ENCODE results near the gene MTIF3.

MTIF3 gene

GRCh38 chr13:27449936-27450828, at the start of gene MTIF3:
Gene MTIF3, minus strand, starts transcription at chr13:27450564. Its CDS starts 10,116 bp downstream, at chr13:27440448.
- DNase-seq, result peak; percentile 97

- DNase-seq, result no peak
These were observed 47.3 kb upstream of the MTIF3 start for GRCh38 chr13:27497563-27498230.

GRCh38 chr13:27496536-27497273, 46.3 kb upstream of the MTIF3 start:
- DNase-seq, result no peak

- no peak for DNase-seq
These were observed 45.6 kb upstream of the MTIF3 start for GRCh38 chr13:27496006-27496405.

- no peak for DNase-seq
These were observed 45.2 kb upstream of the MTIF3 start for GRCh38 chr13:27495551-27495950.

- DNase-seq, result no peak
These were observed 43.6 kb upstream of the MTIF3 start for GRCh38 chr13:27493981-27494380.

- no peak for DNase-seq
These were observed 39.1 kb upstream of the MTIF3 start for GRCh38 chr13:27489456-27489855.

- no peak for DNase-seq
These were observed 37.4 kb upstream of the MTIF3 start for GRCh38 chr13:27487776-27488175.

GRCh38 chr13:27483421-27483820, 33.1 kb upstream of the MTIF3 start:
- no peak for DNase-seq

GRCh38 chr13:27482983-27483382, 32.6 kb upstream of the MTIF3 start:
- DNase-seq, result no peak

- peak; percentile 51 for DNase-seq
These were observed 31.4 kb upstream of the MTIF3 start for GRCh38 chr13:27481766-27482165.

GRCh38 chr13:27476943-27477703, 26.8 kb upstream of the MTIF3 start:
- peak; percentile 32 for DNase-seq

GRCh38 chr13:27474751-27475268, 24.4 kb upstream of the MTIF3 start:
- no peak for DNase-seq

GRCh38 chr13:27472941-27473340, 22.6 kb upstream of the MTIF3 start:
- no peak for DNase-seq

GRCh38 chr13:27472441-27472840, 22.1 kb upstream of the MTIF3 start:
- DNase-seq, result no peak

- no peak for DNase-seq
These were observed 19.9 kb upstream of the MTIF3 start for GRCh38 chr13:27470075-27470820.

GRCh38 chr13:27466513-27466912, 16.1 kb upstream of the MTIF3 start:
- DNase-seq, result no peak

GRCh38 chr13:27465611-27466010, 15.2 kb upstream of the MTIF3 start:
- no peak for DNase-seq

GRCh38 chr13:27463500-27463899, 13.1 kb upstream of the MTIF3 start:
- no peak for DNase-seq

GRCh38 chr13:27461940-27462584, 11.7 kb upstream of the MTIF3 start:
- no peak for DNase-seq

GRCh38 chr13:27455331-27455855, 5.0 kb upstream of the MTIF3 start:
- DNase-seq, result peak; percentile 38

Data from stimulated activated CD4-positive, alpha-beta T cell treated with anti-CD3 and anti-CD28 coated beads, Interleukin-15, amount 100 ng/mL, for 24 hours (primary cell).